Measurements from ENCODE around the gene OR51E2. TPM values are rescaled to one million over a fixed set of nuclear protein-coding genes. Genes with fewer than 3 reads are reported as not detected.

OR51E2 gene
- total RNA-seq, 1 donor from 2014 or later = not detected

- no peaks in the 10 kb centered on the region for H3K9me3 Mint-ChIP-seq (ENCODE audit: low read depth)
- no peak overlapping the region for H3K27ac Mint-ChIP-seq
- no peaks in the 10 kb centered on the region for H3K36me3 Mint-ChIP-seq (ENCODE audit: insufficient read depth)
- no peak for DNase-seq (ENCODE audit: low spot score, unreplicated experiment)
- no peak overlapping the region for H3K4me3 Mint-ChIP-seq (ENCODE audit: low read depth)
- H3K4me1 Mint-ChIP-seq (ENCODE audit: low read depth) = peaks cover 2% of the 10 kb centered on the region
- H3K27me3 Mint-ChIP-seq = no peaks in the 10 kb centered on the region
- no peak for TF ChIP-seq CTCF (IDR thresholded peaks at IDR 0.05; ENCODE audit: unreplicated experiment)
Measured at GRCh38 chr11:4673781-4674180, 23.9 kb downstream of the OR51E2 start.

- TF ChIP-seq CTCF (IDR thresholded peaks at IDR 0.05; ENCODE audit: unreplicated experiment) = no peak
- no peak overlapping the region for H3K4me3 Mint-ChIP-seq (ENCODE audit: low read depth)
- no peaks in the 10 kb centered on the region for H3K9me3 Mint-ChIP-seq (ENCODE audit: low read depth)
Measured at GRCh38 chr11:4672470-4672869, 25.2 kb downstream of the OR51E2 start.

GRCh38 chr11:4671741-4672140 lies 25.9 kb downstream of the OR51E2 start:
- no peak for TF ChIP-seq CTCF (IDR thresholded peaks at IDR 0.05; ENCODE audit: unreplicated experiment)
- no peaks in the 10 kb centered on the region for H3K36me3 Mint-ChIP-seq (ENCODE audit: insufficient read depth)
- H3K9me3 Mint-ChIP-seq (ENCODE audit: low read depth) = no peaks in the 10 kb centered on the region
- DNase-seq (ENCODE audit: low spot score, unreplicated experiment) = no peak
- H3K4me3 Mint-ChIP-seq (ENCODE audit: low read depth) = no peak overlapping the region
- no peaks in the 10 kb centered on the region for H3K27me3 Mint-ChIP-seq
- H3K27ac Mint-ChIP-seq = no peak overlapping the region
- peaks cover 2% of the 10 kb centered on the region for H3K4me1 Mint-ChIP-seq (ENCODE audit: low read depth)

More at GRCh38 chr11:4672470-4672869, 25.2 kb downstream of the OR51E2 start:
- H3K27ac Mint-ChIP-seq = no peak overlapping the region
- DNase-seq (ENCODE audit: low spot score, unreplicated experiment) = no peak
- no peaks in the 10 kb centered on the region for H3K27me3 Mint-ChIP-seq
- no peaks in the 10 kb centered on the region for H3K36me3 Mint-ChIP-seq (ENCODE audit: insufficient read depth)
- H3K4me1 Mint-ChIP-seq (ENCODE audit: low read depth) = peaks cover 2% of the 10 kb centered on the region

GRCh38 chr11:4665424-4665823 lies 32.2 kb downstream of the OR51E2 start:
- no peak for DNase-seq (ENCODE audit: low spot score, unreplicated experiment)
- no peak overlapping the region for H3K4me3 Mint-ChIP-seq (ENCODE audit: low read depth)
- H3K4me1 Mint-ChIP-seq (ENCODE audit: low read depth) = no peaks in the 10 kb centered on the region
- H3K27ac Mint-ChIP-seq = no peak overlapping the region
- H3K9me3 Mint-ChIP-seq (ENCODE audit: low read depth) = no peaks in the 10 kb centered on the region
- no peak for TF ChIP-seq CTCF (IDR thresholded peaks at IDR 0.05; ENCODE audit: unreplicated experiment)
- H3K36me3 Mint-ChIP-seq (ENCODE audit: insufficient read depth) = no peaks in the 10 kb centered on the region
- no peaks in the 10 kb centered on the region for H3K27me3 Mint-ChIP-seq

- H3K9me3 Mint-ChIP-seq (ENCODE audit: low read depth) = no peaks in the 10 kb centered on the region
- H3K4me1 Mint-ChIP-seq (ENCODE audit: low read depth) = no peaks in the 10 kb centered on the region
- no peak overlapping the region for H3K27ac Mint-ChIP-seq
- H3K36me3 Mint-ChIP-seq (ENCODE audit: insufficient read depth) = no peaks in the 10 kb centered on the region
- H3K4me3 Mint-ChIP-seq (ENCODE audit: low read depth) = no peak overlapping the region
- TF ChIP-seq CTCF (IDR thresholded peaks at IDR 0.05; ENCODE audit: unreplicated experiment) = no peak
- no peaks in the 10 kb centered on the region for H3K27me3 Mint-ChIP-seq
- no peak for DNase-seq (ENCODE audit: low spot score, unreplicated experiment)
Measured at GRCh38 chr11:4664786-4665185, 32.9 kb downstream of the OR51E2 start.
